Lower lobe of right lung (tissue), 2 donors: ENCODE results near the gene B3GLCT. TPM values are rescaled to one million over a fixed set of nuclear protein-coding genes. Genes with fewer than 3 reads are reported as not detected.

Experiments used
- ATAC-seq, 2 donors: fragments of 200-7000 bp; cut with Tn5 transposase; one replicate each; pipeline ENCODE4 v1.9.1; 2020 to 2022; ENCODE audit warnings: mild to moderate bottlenecking in 2 of 2, moderate library complexity in 2 of 2
- DNase-seq: peaks from one replicate; pipeline ENCODE4 v3.0.0-alpha.2; 2020
- H3K27ac ChIP-seq: fragments of 200-600 bp; one replicate; pipeline ENCODE4 v1.8.0; 2022
- H3K27me3 ChIP-seq: fragments of 200-600 bp; one replicate; pipeline ENCODE4 v1.8.0; 2022; ENCODE audit warnings: low read depth
- H3K36me3 ChIP-seq: fragments of 200-600 bp; one replicate; pipeline ENCODE4 v1.8.0; 2022; ENCODE audit warnings: mild to moderate bottlenecking
- H3K4me1 ChIP-seq: fragments of 200-600 bp; one replicate; pipeline ENCODE4 v1.8.0; 2022
- H3K4me3 ChIP-seq: fragments of 200-600 bp; one replicate; pipeline ENCODE4 v1.8.0; 2022; ENCODE audit warnings: mild to moderate bottlenecking
- H3K9me3 ChIP-seq: fragments of 200-600 bp; one replicate; pipeline ENCODE4 v1.8.0; 2022
- CTCF ChIP-seq: fragments of 200-600 bp; IDR thresholded peaks from one replicate; pipeline ENCODE4 v1.8.0; 2022; ENCODE audit warnings: antibody characterized with exemption, mild to moderate bottlenecking
- intact Hi-C: fragments of 100-400 bp; cut with DNase I; formaldehyde crosslinking; loops from one replicate; pipeline ENCODE4 v1.11.0; 2022
- total RNA-seq: library from RNA; stranded (reverse); fragmentation: NEBNext Ultra II Directional; extraction: Animal tissue kit (Norgen Biotek cat#: 25700); gene quantifications from one replicate; pipeline ENCODE4 v1.2.1, GENCODE V29; 2021
- donor health status: DM: no; HTN: yes; CAD: no; lungs with severe emphysema.

The B3GLCT gene
- total RNA-seq, 1 donor from 2014 or later: 6.1 TPM

DNA sequence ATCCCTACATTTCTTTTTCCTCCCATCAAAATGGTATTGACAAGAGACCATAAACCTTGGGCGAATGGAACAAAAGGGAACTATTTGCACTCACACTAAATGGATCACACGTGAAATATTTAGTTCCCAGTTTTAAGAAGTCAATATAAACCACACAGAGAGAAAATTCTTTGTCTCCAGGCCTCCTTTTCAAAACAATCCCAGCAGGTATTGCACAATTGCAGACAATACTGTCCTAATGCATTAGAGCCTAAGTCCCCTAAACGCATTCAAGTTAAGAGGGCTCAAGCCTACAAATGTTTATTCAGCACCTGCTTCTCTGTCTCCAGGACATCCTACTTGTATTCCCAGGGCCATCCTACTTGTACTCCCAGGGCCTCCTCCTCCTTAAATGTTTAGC, 1.3 kb upstream of the B3GLCT start:
- Histone ChIP-seq H3K4me1 (peaks cover 12% of the 10 kb centered on the region), H3K9me3 (no peaks in the 10 kb centered on the region), H3K36me3 (no peaks in the 10 kb centered on the region), H3K27me3 (no peaks in the 10 kb centered on the region), H3K4me3 (no peak overlapping the region), H3K27ac (no peak overlapping the region)
- intact Hi-C loops: no loop called here
- ATAC-seq: no peak
- no peak for DNase-seq
- TF ChIP-seq CTCF: no peak

- H3K27ac ChIP-seq: peak overlapping the region; percentile 94
- intact Hi-C loops: no loop called here
- H3K27me3 ChIP-seq: no peaks in the 10 kb centered on the region
- no peaks in the 10 kb centered on the region for H3K36me3 ChIP-seq
- H3K4me3 ChIP-seq: peak overlapping the region; percentile 79
- DNase-seq (no peak), ATAC-seq (no peak)
- TF ChIP-seq CTCF: no peak
- peaks cover 12% of the 10 kb centered on the region for H3K4me1 ChIP-seq
- no peaks in the 10 kb centered on the region for H3K9me3 ChIP-seq
These were observed 287 bp upstream of the B3GLCT start for GRCh38 chr13:31199527-31199848.

- Histone ChIP-seq H3K36me3 (no peaks in the 10 kb centered on the region), H3K9me3 (no peaks in the 10 kb centered on the region), H3K27ac (peak overlapping the region; percentile 94), H3K4me1 (peaks cover 12% of the 10 kb centered on the region), H3K4me3 (peak overlapping the region; percentile 79), H3K27me3 (no peaks in the 10 kb centered on the region)
- peak; percentile 60 to 73 for ATAC-seq
- peak; percentile 73 for DNase-seq
- intact Hi-C loops: no loop called here
- no peak for TF ChIP-seq CTCF
These were observed 829 bp downstream of the B3GLCT start for GRCh38 chr13:31200637-31200971.

DNA sequence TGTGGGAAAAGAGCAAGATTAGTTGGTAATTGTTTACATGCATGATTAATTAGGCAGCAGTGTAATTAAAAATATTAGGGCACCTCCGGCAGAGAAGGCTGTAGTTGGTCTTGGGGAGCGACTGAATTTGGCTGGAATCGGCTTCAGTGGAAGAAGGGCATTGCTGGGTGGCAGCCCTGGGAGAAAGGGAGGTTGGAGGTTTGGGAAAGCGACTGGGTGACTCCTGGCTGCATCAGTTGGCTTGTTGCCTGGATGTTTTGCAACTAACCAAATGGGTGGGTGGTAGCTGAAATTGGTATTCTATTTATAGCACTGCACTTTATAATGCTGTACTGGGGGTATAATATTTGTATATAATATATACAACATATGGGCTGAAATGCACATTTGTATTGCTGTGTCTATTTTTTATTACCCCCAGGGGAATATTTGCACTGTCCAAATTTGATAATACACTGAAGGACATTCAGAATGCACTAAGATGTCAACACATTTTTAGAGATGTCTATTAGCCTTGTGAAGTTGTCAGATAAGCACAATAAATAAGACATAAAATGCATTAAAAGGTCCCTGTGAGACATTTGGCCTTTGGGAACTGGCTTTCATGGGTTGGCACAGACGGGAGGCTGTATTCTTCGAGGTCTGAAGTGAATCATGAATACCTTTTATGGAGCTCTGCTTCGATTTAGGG, 1.7 kb downstream of the B3GLCT start:
- no peak for ATAC-seq
- no peaks in the 10 kb centered on the region for H3K27me3 ChIP-seq
- intact Hi-C loops: no loop called here
- H3K4me3 ChIP-seq: peak overlapping the region; percentile 79
- H3K4me1 ChIP-seq: peaks cover 12% of the 10 kb centered on the region
- peak overlapping the region; percentile 94 for H3K27ac ChIP-seq
- DNase-seq: no peak
- TF ChIP-seq CTCF: no peak
- H3K9me3 ChIP-seq: no peaks in the 10 kb centered on the region
- no peaks in the 10 kb centered on the region for H3K36me3 ChIP-seq

DNA sequence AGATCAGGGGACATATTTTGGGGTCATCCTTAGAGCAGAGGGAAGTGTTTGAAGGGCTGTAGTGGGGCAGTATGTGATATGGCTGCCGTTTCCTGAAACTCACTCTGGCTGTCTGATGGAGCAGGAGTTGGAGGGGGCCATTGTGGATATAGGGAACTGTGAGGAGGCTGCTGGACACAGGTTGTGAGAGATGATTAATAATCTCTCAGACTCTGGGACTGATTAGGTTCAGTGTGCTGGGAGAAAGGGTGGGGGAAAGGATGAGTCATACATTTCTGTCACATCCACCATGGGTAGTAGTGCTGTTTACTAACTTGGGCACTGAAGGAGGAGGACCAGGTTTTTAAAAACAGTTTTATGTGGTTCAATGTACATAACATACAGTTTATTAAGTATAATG, 4.8 kb downstream of the B3GLCT start:
- intact Hi-C loops: no loop called here
- DNase-seq (no peak), ATAC-seq (no peak)
- H3K27me3 ChIP-seq: no peaks in the 10 kb centered on the region
- H3K4me3 ChIP-seq: no peak overlapping the region
- no peak overlapping the region for H3K27ac ChIP-seq
- peaks cover 30% of the 10 kb centered on the region for H3K4me1 ChIP-seq
- no peaks in the 10 kb centered on the region for H3K9me3 ChIP-seq
- no peaks in the 10 kb centered on the region for H3K36me3 ChIP-seq
- TF ChIP-seq CTCF: no peak
